Endothelial cell of umbilical vein (primary cell): ENCODE results near the gene ZSWIM7. TPM values are rescaled to one million over a fixed set of nuclear protein-coding genes. Genes with fewer than 3 reads are reported as not detected.

Experiments
- BruUV-seq: library from RNA; stranded (reverse); fragments of 400-500 nt; replicated peaks from 2 replicates; lab custom pipeline; 2021; lab: Mats Ljungman, UMichigan
- CTCF ChIA-PET: fragments of 300-600, 350-600 bp; sonication (Branson Sonifier 250); formaldehyde crosslinking; loops from one replicate; lab custom pipeline; 2021; ENCODE audit warnings: antibody characterized with exemption, inconsistent platforms; lab: Charles Lee
- POLR2A ChIA-PET: fragments of 300-600, 350-600 bp; sonication (Branson Sonifier 250); formaldehyde crosslinking; loops from one replicate; lab custom pipeline; 2021; ENCODE audit warnings: antibody characterized with exemption, inconsistent platforms; lab: Charles Lee
- DNase-seq: peaks from one replicate; pipeline ENCODE4 v3.0.0-alpha.2; 2011; ENCODE audit warnings: low read depth, low spot score
- FAIRE-seq: peaks from 2 replicates; lab custom pipeline; 2011; peaks lifted over from hg19 to GRCh38; lab: Jason Lieb, UNC
- H2AFZ ChIP-seq: 2 replicates; pipeline ENCODE4 v1.6.0; 2012; ENCODE audit warnings: low read depth, low read length, control low read depth, inconsistent platforms
- H3K27ac ChIP-seq: 2 replicates; pipeline ENCODE4 v1.5.1; 2011; ENCODE audit warnings: low read depth, mild to moderate bottlenecking, control low read depth, low read length, moderate library complexity; ENCODE audit not compliant: insufficient read depth
- H3K27me3 ChIP-seq, 2 experiments: 2 replicates each; pipeline versions ENCODE4 v1.6.0 to v1.6.1; 2011; ENCODE audit warnings: low read length in 2 of 2, mixed read lengths in 1 of 2; ENCODE audit not compliant: control insufficient read depth in 2 of 2, insufficient read depth in 2 of 2
- H3K36me3 ChIP-seq, 2 experiments: 2 replicates in 1 of 2; 3 replicates in 1 of 2; pipeline ENCODE4 v1.5.1; 2011; ENCODE audit warnings: low read length in 2 of 2, mild to moderate bottlenecking in 1 of 2, moderate library complexity in 1 of 2; ENCODE audit not compliant: control insufficient read depth in 2 of 2, insufficient read depth in 2 of 2; ENCODE audit errors: extremely low read depth in 1 of 2
- H3K4me1 ChIP-seq: 3 replicates; pipeline ENCODE4 v1.5.1; 2011; ENCODE audit warnings: mild to moderate bottlenecking, low read length; ENCODE audit not compliant: control insufficient read depth, insufficient read depth; ENCODE audit errors: extremely low read depth
- H3K4me2 ChIP-seq: 2 replicates; pipeline ENCODE4 v1.6.1; 2011; ENCODE audit warnings: low read length, control low read depth, mixed read lengths; ENCODE audit not compliant: insufficient read depth
- H3K4me3 ChIP-seq, 3 experiments: fragments of 200-600 bp in 1 of 3; sonication (generic), shearing (Covaris generic) in 1 of 3; replicated peaks in 1 of 3; 2 replicates each; pipeline ENCODE4 v1.5.1; 2011 to 2016; ENCODE audit warnings: control low read depth in 3 of 3, low read length in 3 of 3, mild to moderate bottlenecking in 2 of 3, inconsistent platforms in 1 of 3, low read depth in 1 of 3, moderate library complexity in 1 of 3; ENCODE audit not compliant: insufficient read depth in 1 of 3
- H3K79me2 ChIP-seq: 2 replicates; pipeline ENCODE4 v1.6.0; 2012; ENCODE audit warnings: low read length, inconsistent platforms; ENCODE audit not compliant: control insufficient read depth, insufficient read depth
- H3K9ac ChIP-seq: replicated peaks from 2 replicates; pipeline ENCODE3; 2011; ENCODE audit warnings: low read length, control low read depth; ENCODE audit not compliant: insufficient read depth; ENCODE audit errors: extremely low read depth
- H3K9me1 ChIP-seq: replicated peaks from 3 replicates; pipeline ENCODE4 v1.6.0; 2011; ENCODE audit warnings: mild to moderate bottlenecking, low read length; ENCODE audit not compliant: control insufficient read depth, insufficient read depth; ENCODE audit errors: extremely low read depth
- H3K9me3 ChIP-seq: replicated peaks from 2 replicates; pipeline ENCODE4 v1.5.1; 2012; ENCODE audit warnings: low read length, inconsistent platforms; ENCODE audit not compliant: control insufficient read depth, insufficient read depth
- H4K20me1 ChIP-seq: replicated peaks from 2 replicates; pipeline ENCODE3; 2011; ENCODE audit warnings: mild to moderate bottlenecking, low read length; ENCODE audit not compliant: control insufficient read depth, insufficient read depth; ENCODE audit errors: extremely low read depth
- EZH2 ChIP-seq: IDR thresholded peaks from 2 replicates; pipeline ENCODE4 v1.6.1; 2012; ENCODE audit warnings: borderline replicate concordance, low read depth, mild to moderate bottlenecking, moderate library complexity, low read length, inconsistent platforms; ENCODE audit not compliant: severe bottlenecking
- FOS ChIP-seq: IDR thresholded peaks from 2 replicates; pipeline ENCODE4 v1.6.1; 2011; ENCODE audit warnings: mild to moderate bottlenecking, low read length, moderate library complexity, borderline replicate concordance; ENCODE audit not compliant: insufficient read depth
- GATA2 ChIP-seq: IDR thresholded peaks from 2 replicates; pipeline ENCODE4 v1.7.0; 2011; ENCODE audit warnings: low read depth, mild to moderate bottlenecking, moderate library complexity, mixed read lengths, low read length; ENCODE audit not compliant: insufficient read length, insufficient read depth
- JUN ChIP-seq: IDR thresholded peaks from 2 replicates; pipeline ENCODE4 v1.6.1; 2011; ENCODE audit warnings: borderline replicate concordance, low read depth; ENCODE audit not compliant: insufficient read length, insufficient read depth
- MYC ChIP-seq: IDR thresholded peaks from one replicate; pipeline ENCODE4 v1.6.1; 2011; ENCODE audit warnings: mild to moderate bottlenecking, low read depth, low read length
- POLR2A ChIP-seq: IDR thresholded peaks from 2 replicates; pipeline ENCODE4 v1.6.1; 2012; ENCODE audit warnings: low read depth, mild to moderate bottlenecking, control low read depth, low read length
- POLR2AphosphoS5 ChIP-seq: IDR thresholded peaks from 2 replicates; pipeline ENCODE4 v1.6.1; 2012; ENCODE audit warnings: low read depth, mild to moderate bottlenecking, control low read depth, low read length, moderate library complexity; ENCODE audit not compliant: insufficient read depth
- dilution Hi-C: fragments of 300-500 bp; cut with MboI; formaldehyde crosslinking; loops from one replicate; pipeline ENCODE4 v1.15.0; 2019; ENCODE audit warnings: low sequenced_read_pairs; ENCODE audit not compliant: extremely low pct_ligation_motif_present
- intact Hi-C: fragments of 100-400 bp; cut with micrococcal nuclease; formaldehyde crosslinking; loops from one replicate; pipeline ENCODE4 v1.10.0; 2022
- polyA plus RNA-seq, 4 experiments: library from polyadenylated mRNA; depleted of rRNA in 3 of 4; stranded (reverse) in 3 of 4; unstranded in 1 of 4; fragments of >200 nt; gene quantifications; 2 replicates each; pipeline versions ENCODE4 v1.2.1 to v1.2.3, GENCODE V29; 2011 to 2012; ENCODE audit warnings: missing spikeins in 1 of 4
- total RNA-seq: library from RNA; stranded (reverse); gene quantifications from 2 replicates; pipeline ENCODE4 v1.2.3, GENCODE V29; 2021
- TF ChIP-seq, protein P1 (sequence below): IDR thresholded peaks from 2 replicates; pipeline ENCODE4 v1.6.1; 2011; ENCODE audit not compliant: insufficient read depth, insufficient read length
- TF ChIP-seq, protein P2 (sequence below), 2 donors: IDR thresholded peaks; 1 replicate in 1 of 2; 2 replicates in 1 of 2; pipeline ENCODE4 v1.5.1; 2011; ENCODE audit warnings: low read length in 2 of 2, mild to moderate bottlenecking in 2 of 2, moderate library complexity in 2 of 2, control low read depth in 1 of 2, inconsistent platforms in 1 of 2, low read depth in 1 of 2; ENCODE audit not compliant: insufficient read depth in 1 of 2; ENCODE audit errors: extremely low read depth in 1 of 2

ZSWIM7 gene
- total and polyA plus RNA-seq, 2 donors (not counting 3 experiments of a cell fraction or from before 2014, with no cell fraction given): 18.0 to 33.8 TPM

DNA sequence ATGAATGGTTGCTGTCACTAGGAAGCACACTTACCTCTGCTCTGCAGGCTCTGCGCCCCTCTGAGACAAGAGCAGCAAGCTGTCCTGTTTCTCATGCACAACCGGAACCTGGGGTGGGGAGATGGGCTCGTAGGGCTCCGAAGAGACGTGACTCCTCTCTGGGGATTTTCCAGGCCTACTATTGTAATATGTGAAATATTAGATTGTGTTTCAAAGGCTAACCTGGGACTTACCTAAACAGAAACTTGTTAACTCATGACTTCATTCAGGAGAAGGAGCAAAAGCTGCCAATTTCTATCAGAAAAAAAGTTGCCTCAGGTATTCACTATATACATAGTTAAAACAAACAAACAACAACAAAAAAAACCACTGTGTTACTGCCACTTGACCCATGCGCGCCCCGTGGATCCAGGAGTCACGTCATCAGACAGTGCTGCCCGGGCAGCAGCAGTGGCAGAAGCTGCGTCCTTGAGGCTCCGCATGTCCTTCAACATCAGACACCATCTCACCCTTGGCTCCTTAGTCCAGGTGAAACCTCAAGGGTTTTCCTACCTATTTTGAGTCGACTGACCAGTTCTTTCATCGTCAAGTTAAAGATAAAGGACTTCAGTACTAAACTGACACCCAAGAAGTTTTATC lies 49.4 kb upstream of the ZSWIM7 start:
- Histone ChIP-seq H3K27me3 (no peaks in the 10 kb centered on the region), H3K9me1 (no peaks in the 10 kb centered on the region), H3K9ac (no peak overlapping the region), H3K4me3 (no peak overlapping the region), H3K9me3 (no peaks in the 10 kb centered on the region), H4K20me1 (no peaks in the 10 kb centered on the region), H3K36me3 (peaks cover 12 to 20% of the 10 kb centered on the region in 2 experiments), H3K4me2 (no peak overlapping the region), H3K27ac (no peak overlapping the region), H3K4me1 (no peaks in the 10 kb centered on the region), H2AFZ (no peak overlapping the region), H3K79me2 (peaks cover 15% of the 10 kb centered on the region)
- intact Hi-C loops: no loop called here
- ChIA-PET CTCF (no interaction called here), POLR2A (no interaction called here)
- no peak for TF ChIP-seq GATA2
- BruUV-seq: no TSS peak
- dilution Hi-C loops: no loop called here
- FAIRE-seq (no peak), DNase-seq (no peak)

DNA sequence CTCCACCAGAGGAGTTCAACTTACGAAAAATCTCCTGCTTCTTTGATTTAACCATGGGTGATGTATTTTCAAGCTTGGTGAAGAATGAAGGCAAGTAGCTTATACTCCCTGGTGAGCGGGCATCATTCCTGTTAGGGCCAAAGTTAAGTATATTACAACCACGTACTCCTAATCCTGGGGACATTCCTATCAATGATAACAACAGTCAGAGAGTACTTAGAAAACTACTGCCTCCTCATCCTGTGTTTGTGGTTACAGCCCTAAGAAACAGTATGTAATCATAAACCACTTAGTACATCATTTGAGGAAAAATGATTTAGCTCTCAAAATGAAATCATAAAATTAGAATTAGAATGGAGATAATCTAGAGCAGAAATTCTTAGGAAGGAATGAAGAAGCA lies 47.5 kb upstream of the ZSWIM7 start:
- POLR2A ChIA-PET: no interaction called here
- Histone ChIP-seq H4K20me1 (no peaks in the 10 kb centered on the region), H3K4me3 (no peak overlapping the region), H3K4me2 (no peak overlapping the region), H3K9me3 (no peaks in the 10 kb centered on the region), H3K9ac (no peak overlapping the region), H3K36me3 (peaks cover 20 to 27% of the 10 kb centered on the region in 2 experiments), H3K79me2 (peaks cover 5% of the 10 kb centered on the region), H2AFZ (no peak overlapping the region), H3K9me1 (no peaks in the 10 kb centered on the region), H3K4me1 (no peaks in the 10 kb centered on the region), H3K27me3 (no peaks in the 10 kb centered on the region), H3K27ac (no peak overlapping the region)
- DNase-seq (no peak), FAIRE-seq (no peak)
- dilution Hi-C loops (no loop called here), intact Hi-C loops (no loop called here)
- no TSS peak for BruUV-seq
- TF ChIP-seq MYC (no peak), POLR2A (no peak), FOS (no peak), JUN (no peak), GATA2 (no peak), EZH2 (no peak), POLR2AphosphoS5 (no peak)
- TF ChIP-seq, protein P1, sequence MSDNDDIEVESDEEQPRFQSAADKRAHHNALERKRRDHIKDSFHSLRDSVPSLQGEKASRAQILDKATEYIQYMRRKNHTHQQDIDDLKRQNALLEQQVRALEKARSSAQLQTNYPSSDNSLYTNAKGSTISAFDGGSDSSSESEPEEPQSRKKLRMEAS: no peak
- TF ChIP-seq, protein P2, sequence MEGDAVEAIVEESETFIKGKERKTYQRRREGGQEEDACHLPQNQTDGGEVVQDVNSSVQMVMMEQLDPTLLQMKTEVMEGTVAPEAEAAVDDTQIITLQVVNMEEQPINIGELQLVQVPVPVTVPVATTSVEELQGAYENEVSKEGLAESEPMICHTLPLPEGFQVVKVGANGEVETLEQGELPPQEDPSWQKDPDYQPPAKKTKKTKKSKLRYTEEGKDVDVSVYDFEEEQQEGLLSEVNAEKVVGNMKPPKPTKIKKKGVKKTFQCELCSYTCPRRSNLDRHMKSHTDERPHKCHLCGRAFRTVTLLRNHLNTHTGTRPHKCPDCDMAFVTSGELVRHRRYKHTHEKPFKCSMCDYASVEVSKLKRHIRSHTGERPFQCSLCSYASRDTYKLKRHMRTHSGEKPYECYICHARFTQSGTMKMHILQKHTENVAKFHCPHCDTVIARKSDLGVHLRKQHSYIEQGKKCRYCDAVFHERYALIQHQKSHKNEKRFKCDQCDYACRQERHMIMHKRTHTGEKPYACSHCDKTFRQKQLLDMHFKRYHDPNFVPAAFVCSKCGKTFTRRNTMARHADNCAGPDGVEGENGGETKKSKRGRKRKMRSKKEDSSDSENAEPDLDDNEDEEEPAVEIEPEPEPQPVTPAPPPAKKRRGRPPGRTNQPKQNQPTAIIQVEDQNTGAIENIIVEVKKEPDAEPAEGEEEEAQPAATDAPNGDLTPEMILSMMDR (IDR thresholded peaks at IDR 0.05; ENCODE audit: extremely low read depth in 1 of 2, insufficient read depth in 1 of 2, low read depth in 1 of 2, low read length in 2 of 2): no peak
- CTCF ChIA-PET: interaction anchor here (1.2 to 1.3 kb wide), 2 partner anchors 13 to 38 kb away, joined by 3 read pairs; no protein-coding TSS in a partner anchor
